GM23338 (cell line): ENCODE measurements around the gene ZNF234. TPM values are rescaled to one million over a fixed set of nuclear protein-coding genes. Genes with fewer than 3 reads are reported as not detected.

Experiments
- ATAC-seq: fragments of 200-7000 bp; cut with Tn5 transposase; 3 replicates; pipeline ENCODE4 v1.9.1; 2020
- DNase-seq: peaks from one replicate; pipeline ENCODE4 v3.0.0-alpha.2; 2015; ENCODE audit warnings: low spot score
- H2AFZ ChIP-seq: fragments of 200-600 bp; sonication (generic); 2 replicates; pipeline ENCODE4 v1.8.0; 2016; ENCODE audit warnings: antibody characterized with exemption, mild to moderate bottlenecking, moderate library complexity
- H3F3A ChIP-seq: fragments of 200-600 bp; sonication (generic); replicated peaks from 2 replicates; pipeline ENCODE4 v1.8.0; 2017; ENCODE audit warnings: antibody characterized with exemption, mixed run types, low read depth
- H3K27ac ChIP-seq: fragments of 200-600 bp; sonication (generic); 2 replicates; pipeline ENCODE4 v1.6.1; 2016; ENCODE audit warnings: low read depth
- H3K27me3 ChIP-seq: fragments of 200-600 bp; sonication (generic); 2 replicates; pipeline ENCODE4 v1.8.0; 2016; ENCODE audit warnings: mild to moderate bottlenecking, mixed run types, moderate library complexity; ENCODE audit not compliant: insufficient read depth
- H3K36me3 ChIP-seq: fragments of 200-600 bp; sonication (generic); 2 replicates; pipeline ENCODE4 v1.8.0; 2016; ENCODE audit warnings: mild to moderate bottlenecking; ENCODE audit not compliant: insufficient read depth
- H3K4me1 ChIP-seq: fragments of 200-600 bp; sonication (generic); 2 replicates; pipeline ENCODE4 v1.8.0; 2016; ENCODE audit warnings: mild to moderate bottlenecking, moderate library complexity; ENCODE audit not compliant: insufficient read depth
- H3K4me2 ChIP-seq: fragments of 200-600 bp; sonication (generic); 2 replicates; pipeline ENCODE4 v1.7.1; 2017; ENCODE audit warnings: mixed run types
- H3K4me3 ChIP-seq: fragments of 200-600 bp; sonication (generic); 2 replicates; pipeline ENCODE4 v1.6.1; 2016; ENCODE audit warnings: mixed run types
- H3K79me2 ChIP-seq: fragments of 200-600 bp; sonication (generic); replicated peaks from 2 replicates; pipeline ENCODE4 v1.8.0; 2017; ENCODE audit warnings: mild to moderate bottlenecking; ENCODE audit not compliant: insufficient read depth
- H3K9me2 ChIP-seq: fragments of 200-600 bp; sonication (generic); 2 replicates; pipeline ENCODE4 v1.8.0; 2017; ENCODE audit not compliant: insufficient read depth
- H4K20me1 ChIP-seq: fragments of 200-600 bp; sonication (generic); replicated peaks from 2 replicates; pipeline ENCODE4 v1.8.0; 2017; ENCODE audit warnings: mild to moderate bottlenecking; ENCODE audit not compliant: insufficient read depth
- H3K27ac Mint-ChIP-seq: 2 replicates; pipeline ENCODE4 v1.8.0; 2020; ENCODE audit warnings: inconsistent platforms, mild to moderate bottlenecking, moderate library complexity, mixed read lengths
- H3K27me3 Mint-ChIP-seq: 3 replicates; pipeline ENCODE4 v1.8.0; 2022; ENCODE audit warnings: low read depth, mild to moderate bottlenecking, moderate library complexity, mixed read lengths, inconsistent platforms; ENCODE audit not compliant: insufficient read depth, poor library complexity
- H3K36me3 Mint-ChIP-seq: 3 replicates; pipeline ENCODE4 v1.8.0; 2021; ENCODE audit warnings: low read depth, mild to moderate bottlenecking, inconsistent platforms, moderate library complexity, mixed read lengths
- H3K4me1 Mint-ChIP-seq: 3 replicates; pipeline ENCODE4 v1.8.0; 2020; ENCODE audit warnings: mild to moderate bottlenecking, inconsistent platforms, mixed read lengths
- H3K4me3 Mint-ChIP-seq: 3 replicates; pipeline ENCODE4 v1.8.0; 2021; ENCODE audit warnings: moderate library complexity, mild to moderate bottlenecking, inconsistent platforms, mixed read lengths
- H3K9me3 Mint-ChIP-seq: 3 replicates; pipeline ENCODE4 v1.8.0; 2020; ENCODE audit warnings: moderate library complexity, mild to moderate bottlenecking, inconsistent platforms, mixed read lengths
- CREB1 ChIP-seq: fragments of 250-450 bp; sonication (Bioruptor Pico); IDR thresholded peaks from 2 replicates; pipeline ENCODE4 v1.5.0; 2020; ENCODE audit warnings: low read depth, mild to moderate bottlenecking, moderate library complexity
- ETS1 ChIP-seq: IDR thresholded peaks from 2 replicates; pipeline ENCODE4 v1.6.1; 2016; ENCODE audit warnings: antibody characterized with exemption
- EZH2 ChIP-seq: fragments of 200-600 bp; sonication (generic); IDR thresholded peaks from one replicate; pipeline ENCODE4 v1.8.0; 2017; ENCODE audit warnings: antibody characterized with exemption, mild to moderate bottlenecking, low read depth; ENCODE audit not compliant: unreplicated experiment
- EZH2phosphoT487 ChIP-seq: fragments of 200-600 bp; sonication (generic); IDR thresholded peaks from one replicate; pipeline ENCODE4 v1.8.1; 2018; ENCODE audit warnings: antibody characterized with exemption; ENCODE audit not compliant: unreplicated experiment
- JUNB ChIP-seq: IDR thresholded peaks from one replicate; pipeline ENCODE4 v1.6.1; 2016; ENCODE audit warnings: antibody characterized with exemption; ENCODE audit not compliant: unreplicated experiment
- NANOG ChIP-seq: IDR thresholded peaks from 2 replicates; pipeline ENCODE4 v1.6.1; 2016; ENCODE audit warnings: antibody characterized with exemption, borderline replicate concordance
- POLR2AphosphoS5 ChIP-seq: IDR thresholded peaks from 2 replicates; pipeline ENCODE4 v1.6.1; 2016; ENCODE audit warnings: antibody characterized with exemption, low read depth
- STAT1 ChIP-seq: IDR thresholded peaks from one replicate; pipeline ENCODE4 v1.6.1; 2016; ENCODE audit warnings: antibody characterized with exemption; ENCODE audit not compliant: unreplicated experiment
- ZNF114 ChIP-seq: fragments of 250-450 bp; sonication (Bioruptor Pico); IDR thresholded peaks from 2 replicates; pipeline ENCODE4 v1.5.0; 2020; ENCODE audit warnings: mild to moderate bottlenecking, moderate library complexity
- ZNF331 ChIP-seq: fragments of 250-450 bp; sonication (Bioruptor Pico); IDR thresholded peaks from 2 replicates; pipeline ENCODE4 v1.5.0; 2020; ENCODE audit warnings: low read depth, mild to moderate bottlenecking, moderate library complexity
- polyA plus RNA-seq: library from polyadenylated mRNA; unstranded; fragments of >200 nt; fragmentation: Nextera tagmentation; extraction: Ambion mirVana; gene quantifications from 2 replicates; pipeline ENCODE4 v1.2.1, GENCODE V29; 2016
- total RNA-seq: library from RNA; depleted of rRNA; stranded (reverse); fragments of >200 nt; shearing (Covaris generic); gene quantifications from 2 replicates; pipeline ENCODE4 v1.2.3, GENCODE V29; 2014
- TF ChIP-seq, protein P1 (sequence below), 2 experiments: fragments of 200-600 bp in 1 of 2; sonication (generic) in 1 of 2; conservative IDR thresholded peaks; 2 replicates each; pipeline versions ENCODE4 v1.5.1 to v1.6.1; 2016 to 2017; ENCODE audit warnings: antibody characterized with exemption in 2 of 2, low read depth in 2 of 2, mild to moderate bottlenecking in 2 of 2, moderate library complexity in 1 of 2
- TF ChIP-seq, protein P2 (sequence below): IDR thresholded peaks from one replicate; pipeline ENCODE4 v1.6.1; 2018; ENCODE audit warnings: antibody characterized with exemption; ENCODE audit not compliant: unreplicated experiment
- TF ChIP-seq, protein P3 (sequence below): fragments of 250-450 bp; sonication (Bioruptor Pico); IDR thresholded peaks from 2 replicates; pipeline ENCODE4 v1.5.0; 2020; ENCODE audit warnings: mild to moderate bottlenecking, moderate library complexity

ZNF234 gene
- total and polyA plus RNA-seq, 2 experiments from 2014 or later = 3.7 to 8.3 TPM

- ATAC-seq = no peak
- H3K4me3 Mint-ChIP-seq = no peak overlapping the region
- no peaks in the 10 kb centered on the region for H3K4me1 Mint-ChIP-seq
- H3K27ac Mint-ChIP-seq = no peak overlapping the region
- no peaks in the 10 kb centered on the region for H4K20me1 ChIP-seq
- H3K27ac ChIP-seq = no peak overlapping the region
- no peaks in the 10 kb centered on the region for H3K36me3 Mint-ChIP-seq
- no peaks in the 10 kb centered on the region for H3K79me2 ChIP-seq
- no peak for TF ChIP-seq ZNF114 (CRISPR knock-in tag)
- TF ChIP-seq, protein P1, sequence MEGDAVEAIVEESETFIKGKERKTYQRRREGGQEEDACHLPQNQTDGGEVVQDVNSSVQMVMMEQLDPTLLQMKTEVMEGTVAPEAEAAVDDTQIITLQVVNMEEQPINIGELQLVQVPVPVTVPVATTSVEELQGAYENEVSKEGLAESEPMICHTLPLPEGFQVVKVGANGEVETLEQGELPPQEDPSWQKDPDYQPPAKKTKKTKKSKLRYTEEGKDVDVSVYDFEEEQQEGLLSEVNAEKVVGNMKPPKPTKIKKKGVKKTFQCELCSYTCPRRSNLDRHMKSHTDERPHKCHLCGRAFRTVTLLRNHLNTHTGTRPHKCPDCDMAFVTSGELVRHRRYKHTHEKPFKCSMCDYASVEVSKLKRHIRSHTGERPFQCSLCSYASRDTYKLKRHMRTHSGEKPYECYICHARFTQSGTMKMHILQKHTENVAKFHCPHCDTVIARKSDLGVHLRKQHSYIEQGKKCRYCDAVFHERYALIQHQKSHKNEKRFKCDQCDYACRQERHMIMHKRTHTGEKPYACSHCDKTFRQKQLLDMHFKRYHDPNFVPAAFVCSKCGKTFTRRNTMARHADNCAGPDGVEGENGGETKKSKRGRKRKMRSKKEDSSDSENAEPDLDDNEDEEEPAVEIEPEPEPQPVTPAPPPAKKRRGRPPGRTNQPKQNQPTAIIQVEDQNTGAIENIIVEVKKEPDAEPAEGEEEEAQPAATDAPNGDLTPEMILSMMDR (conservative IDR thresholded peaks at IDR 0.05; ENCODE audit: low read depth in 2 of 2) = no peak
- TF ChIP-seq, protein P2, sequence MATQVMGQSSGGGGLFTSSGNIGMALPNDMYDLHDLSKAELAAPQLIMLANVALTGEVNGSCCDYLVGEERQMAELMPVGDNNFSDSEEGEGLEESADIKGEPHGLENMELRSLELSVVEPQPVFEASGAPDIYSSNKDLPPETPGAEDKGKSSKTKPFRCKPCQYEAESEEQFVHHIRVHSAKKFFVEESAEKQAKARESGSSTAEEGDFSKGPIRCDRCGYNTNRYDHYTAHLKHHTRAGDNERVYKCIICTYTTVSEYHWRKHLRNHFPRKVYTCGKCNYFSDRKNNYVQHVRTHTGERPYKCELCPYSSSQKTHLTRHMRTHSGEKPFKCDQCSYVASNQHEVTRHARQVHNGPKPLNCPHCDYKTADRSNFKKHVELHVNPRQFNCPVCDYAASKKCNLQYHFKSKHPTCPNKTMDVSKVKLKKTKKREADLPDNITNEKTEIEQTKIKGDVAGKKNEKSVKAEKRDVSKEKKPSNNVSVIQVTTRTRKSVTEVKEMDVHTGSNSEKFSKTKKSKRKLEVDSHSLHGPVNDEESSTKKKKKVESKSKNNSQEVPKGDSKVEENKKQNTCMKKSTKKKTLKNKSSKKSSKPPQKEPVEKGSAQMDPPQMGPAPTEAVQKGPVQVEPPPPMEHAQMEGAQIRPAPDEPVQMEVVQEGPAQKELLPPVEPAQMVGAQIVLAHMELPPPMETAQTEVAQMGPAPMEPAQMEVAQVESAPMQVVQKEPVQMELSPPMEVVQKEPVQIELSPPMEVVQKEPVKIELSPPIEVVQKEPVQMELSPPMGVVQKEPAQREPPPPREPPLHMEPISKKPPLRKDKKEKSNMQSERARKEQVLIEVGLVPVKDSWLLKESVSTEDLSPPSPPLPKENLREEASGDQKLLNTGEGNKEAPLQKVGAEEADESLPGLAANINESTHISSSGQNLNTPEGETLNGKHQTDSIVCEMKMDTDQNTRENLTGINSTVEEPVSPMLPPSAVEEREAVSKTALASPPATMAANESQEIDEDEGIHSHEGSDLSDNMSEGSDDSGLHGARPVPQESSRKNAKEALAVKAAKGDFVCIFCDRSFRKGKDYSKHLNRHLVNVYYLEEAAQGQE = no peak
- no peak for TF ChIP-seq NANOG
- no peak for TF ChIP-seq POLR2AphosphoS5
- TF ChIP-seq EZH2phosphoT487 = no peak
- TF ChIP-seq CREB1 (CRISPR knock-in tag) = no peak
- no peak for TF ChIP-seq ZNF331
- TF ChIP-seq JUNB = no peak
- TF ChIP-seq EZH2 = no peak
- no peak for TF ChIP-seq ETS1
- TF ChIP-seq, protein P3, sequence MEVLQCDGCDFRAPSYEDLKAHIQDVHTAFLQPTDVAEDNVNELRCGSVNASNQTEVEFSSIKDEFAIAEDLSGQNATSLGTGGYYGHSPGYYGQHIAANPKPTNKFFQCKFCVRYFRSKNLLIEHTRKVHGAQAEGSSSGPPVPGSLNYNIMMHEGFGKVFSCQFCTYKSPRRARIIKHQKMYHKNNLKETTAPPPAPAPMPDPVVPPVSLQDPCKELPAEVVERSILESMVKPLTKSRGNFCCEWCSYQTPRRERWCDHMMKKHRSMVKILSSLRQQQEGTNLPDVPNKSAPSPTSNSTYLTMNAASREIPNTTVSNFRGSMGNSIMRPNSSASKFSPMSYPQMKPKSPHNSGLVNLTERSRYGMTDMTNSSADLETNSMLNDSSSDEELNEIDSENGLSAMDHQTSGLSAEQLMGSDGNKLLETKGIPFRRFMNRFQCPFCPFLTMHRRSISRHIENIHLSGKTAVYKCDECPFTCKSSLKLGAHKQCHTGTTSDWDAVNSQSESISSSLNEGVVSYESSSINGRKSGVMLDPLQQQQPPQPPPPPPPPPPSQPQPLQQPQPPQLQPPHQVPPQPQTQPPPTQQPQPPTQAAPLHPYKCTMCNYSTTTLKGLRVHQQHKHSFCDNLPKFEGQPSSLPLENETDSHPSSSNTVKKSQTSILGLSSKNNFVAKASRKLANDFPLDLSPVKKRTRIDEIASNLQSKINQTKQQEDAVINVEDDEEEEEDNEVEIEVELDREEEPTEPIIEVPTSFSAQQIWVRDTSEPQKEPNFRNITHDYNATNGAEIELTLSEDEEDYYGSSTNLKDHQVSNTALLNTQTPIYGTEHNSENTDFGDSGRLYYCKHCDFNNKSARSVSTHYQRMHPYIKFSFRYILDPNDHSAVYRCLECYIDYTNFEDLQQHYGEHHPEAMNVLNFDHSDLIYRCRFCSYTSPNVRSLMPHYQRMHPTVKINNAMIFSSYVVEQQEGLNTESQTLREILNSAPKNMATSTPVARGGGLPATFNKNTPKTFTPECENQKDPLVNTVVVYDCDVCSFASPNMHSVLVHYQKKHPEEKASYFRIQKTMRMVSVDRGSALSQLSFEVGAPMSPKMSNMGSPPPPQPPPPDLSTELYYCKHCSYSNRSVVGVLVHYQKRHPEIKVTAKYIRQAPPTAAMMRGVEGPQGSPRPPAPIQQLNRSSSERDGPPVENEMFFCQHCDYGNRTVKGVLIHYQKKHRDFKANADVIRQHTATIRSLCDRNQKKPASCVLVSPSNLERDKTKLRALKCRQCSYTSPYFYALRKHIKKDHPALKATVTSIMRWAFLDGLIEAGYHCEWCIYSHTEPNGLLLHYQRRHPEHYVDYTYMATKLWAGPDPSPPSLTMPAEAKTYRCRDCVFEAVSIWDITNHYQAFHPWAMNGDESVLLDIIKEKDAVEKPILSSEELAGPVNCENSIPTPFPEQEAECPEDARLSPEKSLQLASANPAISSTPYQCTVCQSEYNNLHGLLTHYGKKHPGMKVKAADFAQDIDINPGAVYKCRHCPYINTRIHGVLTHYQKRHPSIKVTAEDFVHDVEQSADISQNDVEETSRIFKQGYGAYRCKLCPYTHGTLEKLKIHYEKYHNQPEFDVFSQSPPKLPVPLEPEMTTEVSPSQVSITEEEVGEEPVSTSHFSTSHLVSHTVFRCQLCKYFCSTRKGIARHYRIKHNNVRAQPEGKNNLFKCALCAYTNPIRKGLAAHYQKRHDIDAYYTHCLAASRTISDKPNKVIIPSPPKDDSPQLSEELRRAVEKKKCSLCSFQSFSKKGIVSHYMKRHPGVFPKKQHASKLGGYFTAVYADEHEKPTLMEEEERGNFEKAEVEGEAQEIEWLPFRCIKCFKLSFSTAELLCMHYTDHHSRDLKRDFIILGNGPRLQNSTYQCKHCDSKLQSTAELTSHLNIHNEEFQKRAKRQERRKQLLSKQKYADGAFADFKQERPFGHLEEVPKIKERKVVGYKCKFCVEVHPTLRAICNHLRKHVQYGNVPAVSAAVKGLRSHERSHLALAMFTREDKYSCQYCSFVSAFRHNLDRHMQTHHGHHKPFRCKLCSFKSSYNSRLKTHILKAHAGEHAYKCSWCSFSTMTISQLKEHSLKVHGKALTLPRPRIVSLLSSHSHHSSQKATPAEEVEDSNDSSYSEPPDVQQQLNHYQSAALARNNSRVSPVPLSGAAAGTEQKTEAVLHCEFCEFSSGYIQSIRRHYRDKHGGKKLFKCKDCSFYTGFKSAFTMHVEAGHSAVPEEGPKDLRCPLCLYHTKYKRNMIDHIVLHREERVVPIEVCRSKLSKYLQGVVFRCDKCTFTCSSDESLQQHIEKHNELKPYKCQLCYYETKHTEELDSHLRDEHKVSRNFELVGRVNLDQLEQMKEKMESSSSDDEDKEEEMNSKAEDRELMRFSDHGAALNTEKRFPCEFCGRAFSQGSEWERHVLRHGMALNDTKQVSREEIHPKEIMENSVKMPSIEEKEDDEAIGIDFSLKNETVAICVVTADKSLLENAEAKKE = no peak
- no peak for TF ChIP-seq STAT1
- no peak overlapping the region for H3K4me2 ChIP-seq
- H3K9me2 ChIP-seq = no peaks in the 10 kb centered on the region
- no peaks in the 10 kb centered on the region for H3K27me3 Mint-ChIP-seq
- H3K36me3 ChIP-seq = no peaks in the 10 kb centered on the region
- no peak overlapping the region for H2AFZ ChIP-seq
- no peaks in the 10 kb centered on the region for H3F3A ChIP-seq
- no peak overlapping the region for H3K4me3 ChIP-seq
- no peak for DNase-seq
- H3K4me1 ChIP-seq = no peaks in the 10 kb centered on the region
- H3K9me3 Mint-ChIP-seq = peaks cover 31% of the 10 kb centered on the region
- H3K27me3 ChIP-seq = no peaks in the 10 kb centered on the region
Observed at GRCh38 chr19:44192127-44192526, 50.8 kb downstream of the ZNF234 start.
